ENCODE data around the gene SHANK2. TPM values are rescaled to one million over a fixed set of nuclear protein-coding genes. Genes with fewer than 3 reads are reported as not detected.

The SHANK2 gene
- total RNA-seq, 2 experiments from 2014 or later, result not detected

DNA sequence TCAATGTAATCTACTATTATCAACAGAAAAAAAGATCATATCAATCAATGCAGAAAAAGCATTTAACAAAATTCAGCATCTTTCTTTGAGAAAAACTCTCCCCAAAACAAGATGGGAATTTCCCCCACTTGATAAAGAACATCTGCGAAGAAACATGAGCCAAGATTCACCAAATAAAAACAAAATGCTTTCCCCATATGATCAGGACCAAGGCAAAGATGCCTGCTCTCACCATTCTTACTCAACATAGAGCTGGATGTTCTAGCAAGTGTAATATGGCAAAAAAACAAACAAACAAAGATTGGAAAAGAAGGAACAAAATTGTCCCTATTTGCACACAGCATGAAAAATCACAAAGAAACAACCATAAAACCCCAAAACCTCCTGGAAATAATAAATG, 23.4 kb downstream of the SHANK2 start:
- no TSS peak for BruUV-seq (replicated peaks)
- H3K4me3 ChIP-seq (ENCODE audit: low read depth, low read length, poor library complexity, severe bottlenecking), result no peak overlapping the region
- no peak for DNase-seq (ENCODE audit: low spot score)
- ChIA-PET POLR2A (no interaction called here), CTCF (ENCODE audit: unreplicated experiment) (no interaction called here)
- no peaks in the 10 kb centered on the region for H3K9me2 ChIP-seq (ENCODE audit: insufficient read depth, low read length)
- no peaks in the 10 kb centered on the region for H3K36me3 ChIP-seq (ENCODE audit: insufficient read depth, low read length)
- TF ChIP-seq, protein P1, sequence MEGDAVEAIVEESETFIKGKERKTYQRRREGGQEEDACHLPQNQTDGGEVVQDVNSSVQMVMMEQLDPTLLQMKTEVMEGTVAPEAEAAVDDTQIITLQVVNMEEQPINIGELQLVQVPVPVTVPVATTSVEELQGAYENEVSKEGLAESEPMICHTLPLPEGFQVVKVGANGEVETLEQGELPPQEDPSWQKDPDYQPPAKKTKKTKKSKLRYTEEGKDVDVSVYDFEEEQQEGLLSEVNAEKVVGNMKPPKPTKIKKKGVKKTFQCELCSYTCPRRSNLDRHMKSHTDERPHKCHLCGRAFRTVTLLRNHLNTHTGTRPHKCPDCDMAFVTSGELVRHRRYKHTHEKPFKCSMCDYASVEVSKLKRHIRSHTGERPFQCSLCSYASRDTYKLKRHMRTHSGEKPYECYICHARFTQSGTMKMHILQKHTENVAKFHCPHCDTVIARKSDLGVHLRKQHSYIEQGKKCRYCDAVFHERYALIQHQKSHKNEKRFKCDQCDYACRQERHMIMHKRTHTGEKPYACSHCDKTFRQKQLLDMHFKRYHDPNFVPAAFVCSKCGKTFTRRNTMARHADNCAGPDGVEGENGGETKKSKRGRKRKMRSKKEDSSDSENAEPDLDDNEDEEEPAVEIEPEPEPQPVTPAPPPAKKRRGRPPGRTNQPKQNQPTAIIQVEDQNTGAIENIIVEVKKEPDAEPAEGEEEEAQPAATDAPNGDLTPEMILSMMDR (conservative IDR thresholded peaks at IDR 0.05; ENCODE audit: low read length), result no peak
- TF ChIP-seq EZH2phosphoT487 (IDR thresholded peaks at IDR 0.05; ENCODE audit: borderline replicate concordance, low read depth, low read length), result no peak
- no peaks in the 10 kb centered on the region for H3K4me1 ChIP-seq (ENCODE audit: insufficient read depth, low read length, poor library complexity, severe bottlenecking)
- H2AFZ ChIP-seq (ENCODE audit: low read length), result no peak overlapping the region
- no peaks in the 10 kb centered on the region for H4K20me1 ChIP-seq (ENCODE audit: insufficient read depth, low read length)
- H3K79me2 ChIP-seq (ENCODE audit: insufficient read depth, low read depth, low read length), result no peaks in the 10 kb centered on the region
- no peak overlapping the region for H3K27ac ChIP-seq (ENCODE audit: low read depth, low read length, poor library complexity, severe bottlenecking)
- H3K9me3 ChIP-seq (ENCODE audit: low read length), result peaks cover 13% of the 10 kb centered on the region; the same call in 1 of the 2 replicates
- H3K4me2 ChIP-seq (ENCODE audit: low read length), result no peak overlapping the region
- intact Hi-C loops (cut with micrococcal nuclease; ENCODE audit: unreplicated experiment), result no loop called here

DNA sequence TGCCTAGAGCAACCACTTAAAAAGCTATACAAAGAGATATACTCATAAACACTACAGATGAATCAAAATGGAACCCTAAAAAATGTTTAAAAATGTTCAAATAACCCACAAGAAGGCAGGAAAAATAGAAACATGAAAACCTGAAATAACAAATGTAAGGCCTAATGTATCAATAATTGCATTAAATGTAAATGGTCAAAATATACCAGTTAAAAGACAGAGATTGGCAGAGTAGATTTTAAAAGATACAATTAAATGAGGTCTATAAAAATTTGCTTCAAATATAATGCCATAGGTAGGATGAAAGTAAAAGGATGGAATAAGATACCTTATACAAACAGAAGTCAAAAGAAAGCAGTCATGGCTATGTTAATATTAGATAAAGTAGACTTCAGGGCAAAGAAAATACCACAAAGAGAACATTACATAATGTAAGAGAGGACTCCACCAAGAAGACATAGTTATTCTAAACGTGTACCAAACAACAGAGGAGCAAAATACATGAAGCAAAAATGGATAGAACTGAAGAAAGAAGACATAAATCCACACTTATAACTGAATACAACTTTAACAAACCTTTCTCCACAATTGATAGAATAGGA, 25.2 kb downstream of the SHANK2 start:
- intact Hi-C loops (cut with micrococcal nuclease; ENCODE audit: unreplicated experiment), result no loop called here
- no peaks in the 10 kb centered on the region for H3K9me2 ChIP-seq (ENCODE audit: insufficient read depth, low read length)
- peaks cover 13% of the 10 kb centered on the region; the same call in 1 of the 2 replicates for H3K9me3 ChIP-seq (ENCODE audit: low read length)
- POLR2A ChIA-PET, result no interaction called here
- DNase-seq (ENCODE audit: low spot score), result no peak
- H3K4me1 ChIP-seq (ENCODE audit: insufficient read depth, low read length, poor library complexity, severe bottlenecking), result no peaks in the 10 kb centered on the region
- TF ChIP-seq, protein P1 (conservative IDR thresholded peaks at IDR 0.05; ENCODE audit: low read length), result no peak
- no peak for TF ChIP-seq EZH2phosphoT487 (IDR thresholded peaks at IDR 0.05; ENCODE audit: borderline replicate concordance, low read depth, low read length)
- H3K27ac ChIP-seq (ENCODE audit: low read depth, low read length, poor library complexity, severe bottlenecking), result no peak overlapping the region
- no peaks in the 10 kb centered on the region for H4K20me1 ChIP-seq (ENCODE audit: insufficient read depth, low read length)
- CTCF ChIA-PET (ENCODE audit: unreplicated experiment), result no interaction called here
- no TSS peak for BruUV-seq (replicated peaks)
- no peak overlapping the region for H2AFZ ChIP-seq (ENCODE audit: low read length)
- H3K4me3 ChIP-seq (ENCODE audit: low read depth, low read length, poor library complexity, severe bottlenecking), result no peak overlapping the region
- no peaks in the 10 kb centered on the region for H3K36me3 ChIP-seq (ENCODE audit: insufficient read depth, low read length)
- no peak overlapping the region for H3K4me2 ChIP-seq (ENCODE audit: low read length)
- no peaks in the 10 kb centered on the region for H3K79me2 ChIP-seq (ENCODE audit: insufficient read depth, low read depth, low read length)

Measured in OCI-LY7 (cell line).